Testis (tissue), 3 donors: ENCODE measurements around the gene PCBP3. TPM values are rescaled to one million over a fixed set of nuclear protein-coding genes. Genes with fewer than 3 reads are reported as not detected.

ENCODE experiments used
- DNase-seq: peaks from one replicate; pipeline ENCODE4 v3.0.0-alpha.2; 2019
- H3K27ac ChIP-seq, 2 donors: fragments of 200-600 bp; sonication (generic); one replicate each; pipeline ENCODE4 v1.5.1; 2019
- H3K27me3 ChIP-seq: fragments of 200-600 bp; sonication (generic); one replicate; pipeline ENCODE4 v1.5.1; 2019
- H3K36me3 ChIP-seq: fragments of 200-600 bp; sonication (generic); one replicate; pipeline ENCODE4 v1.5.1; 2017; ENCODE audit warnings: low read depth; ENCODE audit errors: missing control alignments
- H3K4me1 ChIP-seq: fragments of 200-600 bp; sonication (generic); one replicate; pipeline ENCODE4 v1.5.1; 2019
- H3K4me3 ChIP-seq, 2 donors: fragments of 200-600 bp; sonication (generic); one replicate each; pipeline ENCODE4 v1.5.1; 2017 to 2019
- H3K9me3 ChIP-seq: fragments of 200-600 bp; sonication (generic); one replicate; pipeline ENCODE4 v1.5.1; 2017
- CTCF ChIP-seq, 3 experiments: fragments of 450-650 bp in 2 of 3; fragments of 200-600 bp in 1 of 3; sonication (generic) in 1 of 3; IDR thresholded peaks; one replicate each; pipeline ENCODE4 v1.5.1; 2016 to 2019; ENCODE audit warnings: antibody characterized with exemption in 3 of 3, mild to moderate bottlenecking in 2 of 3, moderate library complexity in 1 of 3
- POLR2A ChIP-seq: fragments of 450-650 bp; IDR thresholded peaks from one replicate; pipeline ENCODE4 v1.6.1; 2017; ENCODE audit warnings: antibody characterized with exemption, mild to moderate bottlenecking, moderate library complexity
- WGBS, 2 donors: methylation state at CpG; one replicate each; pipeline ENCODE4 v1.1.5; 2018; 5-methylcytosine and 5-hydroxymethylcytosine counted together
- intact Hi-C: fragments of 100-400 bp; cut with DNase I; formaldehyde crosslinking; loops from one replicate; pipeline ENCODE4 v1.15.1; 2023; ENCODE audit warnings: low total_unique reads
- polyA plus RNA-seq: library from polyadenylated mRNA; stranded (reverse); fragments of 350-450 nt; fragmentation: Illumina TruSeq; extraction: RNeasy Lipid Tissue Mini Kit (QIAGEN cat#74804); gene quantifications from one replicate; pipeline ENCODE4 v1.2.3, GENCODE V29; 2014; ENCODE audit warnings: low read depth, low replicate concordance; ENCODE audit not compliant: insufficient read depth
- total RNA-seq, 2 donors: library from RNA; depleted of rRNA; stranded (reverse); fragments of >200 nt; gene quantifications; one replicate each; pipeline ENCODE4 v1.2.3, GENCODE V29; 2016

The PCBP3 gene
- total and polyA plus RNA-seq, 3 donors from 2014 or later, result 35.7 to 58.3 (median 38.0) TPM

- TF ChIP-seq CTCF (IDR thresholded peaks at IDR 0.05) (no peak), POLR2A (no peak)
- WGBS, 2 donors, result 89 to 93% methylated on average over 9 to 11 of the region's 11 CpGs
- no peak overlapping the region for H3K27ac ChIP-seq
- no peaks in the 10 kb centered on the region for H3K27me3 ChIP-seq
- no peak overlapping the region for H3K4me3 ChIP-seq
- no peaks in the 10 kb centered on the region for H3K9me3 ChIP-seq
- peak; percentile 11 for DNase-seq
- no peaks in the 10 kb centered on the region for H3K4me1 ChIP-seq
- no peaks in the 10 kb centered on the region for H3K36me3 ChIP-seq
- intact Hi-C loops, result no loop called here
Observed at GRCh38 chr21:45827881-45828579, 184.5 kb downstream of the PCBP3 start.

GRCh38 chr21:45828580-45829570 is 185.3 kb downstream of the PCBP3 start:
- intact Hi-C loops, result no loop called here
- DNase-seq, result peak; percentile 10
- Histone ChIP-seq H3K27me3 (no peaks in the 10 kb centered on the region), H3K4me3 (no peak overlapping the region), H3K4me1 (no peaks in the 10 kb centered on the region), H3K27ac (no peak overlapping the region), H3K36me3 (no peaks in the 10 kb centered on the region), H3K9me3 (no peaks in the 10 kb centered on the region)
- WGBS, 2 donors, result 93 to 95% methylated on average over 23 to 25 of the region's 26 CpGs
- TF ChIP-seq CTCF (IDR thresholded peaks at IDR 0.05) (no peak), POLR2A (no peak)

- intact Hi-C loops, result no loop called here
- peak; percentile 4 for DNase-seq
- H3K27me3 ChIP-seq, result no peaks in the 10 kb centered on the region
- TF ChIP-seq CTCF (IDR thresholded peaks at IDR 0.05), result no peak
- no peak for TF ChIP-seq POLR2A
- no peaks in the 10 kb centered on the region for H3K4me1 ChIP-seq
- no peak overlapping the region for H3K4me3 ChIP-seq
- no peaks in the 10 kb centered on the region for H3K9me3 ChIP-seq
- H3K36me3 ChIP-seq, result no peaks in the 10 kb centered on the region
- no peak overlapping the region for H3K27ac ChIP-seq
- 91 to 93% methylated on average over 6 to 7 of the region's 7 CpGs for WGBS, 2 donors
Observed at GRCh38 chr21:45829668-45830067, 186.1 kb downstream of the PCBP3 start.

- H3K36me3 ChIP-seq, result no peaks in the 10 kb centered on the region
- no peaks in the 10 kb centered on the region for H3K27me3 ChIP-seq
- no peaks in the 10 kb centered on the region for H3K9me3 ChIP-seq
- no peak overlapping the region for H3K27ac ChIP-seq
- no peak overlapping the region for H3K4me3 ChIP-seq
- intact Hi-C loops, result no loop called here
- H3K4me1 ChIP-seq, result no peaks in the 10 kb centered on the region
- DNase-seq, result peak; percentile 10
- TF ChIP-seq POLR2A (no peak), CTCF (IDR thresholded peaks at IDR 0.05) (no peak)
- 68 to 88% methylated on average over 7 to 11 of the region's 11 CpGs for WGBS, 2 donors
Observed at GRCh38 chr21:45830221-45830640, 186.7 kb downstream of the PCBP3 start.
